GM21390 (cell line): ENCODE results near the gene DPYSL5.

Experiments used
- ATAC-seq: cut with Tn5 transposase; IDR thresholded peaks from one replicate; pipeline ENCODE4 v1.9.1; 2021; ENCODE audit not compliant: unreplicated experiment

Gene DPYSL5

GRCh38 chr2:26898480-26899078 lies 50.6 kb downstream of the DPYSL5 start:
- ATAC-seq: no peak

DNA sequence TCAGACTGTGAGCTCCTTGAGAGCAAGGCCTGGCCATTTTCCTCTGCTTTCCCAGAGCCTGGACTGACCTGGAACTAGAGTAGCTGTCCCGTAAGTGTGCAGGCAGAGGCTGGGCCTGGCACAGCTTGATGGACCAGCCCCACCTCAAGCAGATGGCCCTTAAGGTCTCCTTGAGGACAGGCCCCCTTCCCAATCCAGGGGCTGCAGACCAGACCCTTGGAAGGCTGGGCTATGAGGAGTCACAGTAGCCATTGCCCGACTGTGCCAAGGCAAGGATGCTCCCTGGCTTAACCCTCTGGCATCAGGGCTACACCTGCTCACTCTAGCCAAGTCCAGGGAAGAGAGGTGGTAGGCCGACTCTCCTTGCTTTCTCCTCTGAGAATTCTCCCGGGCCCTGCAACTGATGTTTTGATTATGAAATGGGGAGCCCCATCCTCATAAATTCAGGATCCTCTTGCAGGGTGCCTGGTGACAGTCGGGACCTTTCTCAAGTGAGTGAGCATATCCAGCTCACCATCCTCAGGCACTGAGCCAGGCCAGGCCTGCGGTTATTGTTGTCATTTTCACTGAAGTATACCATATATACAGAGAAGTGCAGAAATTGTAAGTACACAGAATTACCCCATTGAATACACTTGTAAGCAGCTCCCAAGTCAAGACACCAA lies 51.7 kb downstream of the DPYSL5 start:
- ATAC-seq: no peak

DNA sequence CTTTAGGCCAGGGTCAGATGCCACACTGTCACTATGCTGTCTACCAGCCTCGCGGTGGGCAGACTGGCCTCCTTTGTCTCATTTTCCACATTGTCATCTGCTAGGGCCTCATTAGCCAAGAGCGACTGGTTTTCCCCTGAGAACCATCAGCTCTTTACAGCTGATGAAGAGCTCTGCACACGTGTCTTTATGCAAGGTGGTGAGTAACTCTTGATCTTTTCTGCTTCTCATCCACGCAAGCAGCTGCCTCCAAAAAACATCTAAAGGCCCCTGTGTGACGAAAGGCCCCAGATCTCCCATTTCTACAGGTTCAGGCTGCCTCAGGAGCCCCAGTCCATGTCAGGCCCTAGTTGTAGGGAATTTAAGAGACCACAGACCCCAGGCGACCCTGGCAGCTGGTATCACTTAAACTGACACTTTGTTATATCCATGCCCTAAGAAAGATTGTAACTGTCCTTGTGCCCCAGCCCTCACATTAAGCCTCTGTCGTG lies 52.9 kb downstream of the DPYSL5 start:
- ATAC-seq: no peak

GRCh38 chr2:26901326-26902183 lies 53.6 kb downstream of the DPYSL5 start:
- ATAC-seq: no peak

DNA sequence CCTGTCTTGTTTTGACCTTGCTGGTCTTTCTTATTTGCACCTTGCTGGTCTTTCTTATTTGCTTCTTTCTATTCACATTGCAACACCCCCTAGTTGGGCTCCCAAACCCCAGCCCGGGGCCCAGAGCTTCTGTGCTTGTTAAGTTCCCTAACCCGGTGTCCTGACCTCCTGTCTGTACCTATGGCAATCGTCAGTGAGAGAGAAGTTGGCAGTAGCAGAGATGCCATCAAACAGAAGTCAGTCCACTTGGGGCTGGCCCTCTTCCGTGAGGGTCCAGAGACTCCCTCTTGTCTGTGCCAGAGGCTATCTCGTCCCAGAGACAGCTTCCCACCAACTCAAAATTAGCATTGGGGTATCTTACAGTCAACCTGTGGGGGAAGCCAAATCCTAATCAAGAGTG lies 55.7 kb downstream of the DPYSL5 start:
- ATAC-seq: no peak

GRCh38 chr2:26904839-26905238 lies 56.9 kb downstream of the DPYSL5 start:
- ATAC-seq: no peak

DNA sequence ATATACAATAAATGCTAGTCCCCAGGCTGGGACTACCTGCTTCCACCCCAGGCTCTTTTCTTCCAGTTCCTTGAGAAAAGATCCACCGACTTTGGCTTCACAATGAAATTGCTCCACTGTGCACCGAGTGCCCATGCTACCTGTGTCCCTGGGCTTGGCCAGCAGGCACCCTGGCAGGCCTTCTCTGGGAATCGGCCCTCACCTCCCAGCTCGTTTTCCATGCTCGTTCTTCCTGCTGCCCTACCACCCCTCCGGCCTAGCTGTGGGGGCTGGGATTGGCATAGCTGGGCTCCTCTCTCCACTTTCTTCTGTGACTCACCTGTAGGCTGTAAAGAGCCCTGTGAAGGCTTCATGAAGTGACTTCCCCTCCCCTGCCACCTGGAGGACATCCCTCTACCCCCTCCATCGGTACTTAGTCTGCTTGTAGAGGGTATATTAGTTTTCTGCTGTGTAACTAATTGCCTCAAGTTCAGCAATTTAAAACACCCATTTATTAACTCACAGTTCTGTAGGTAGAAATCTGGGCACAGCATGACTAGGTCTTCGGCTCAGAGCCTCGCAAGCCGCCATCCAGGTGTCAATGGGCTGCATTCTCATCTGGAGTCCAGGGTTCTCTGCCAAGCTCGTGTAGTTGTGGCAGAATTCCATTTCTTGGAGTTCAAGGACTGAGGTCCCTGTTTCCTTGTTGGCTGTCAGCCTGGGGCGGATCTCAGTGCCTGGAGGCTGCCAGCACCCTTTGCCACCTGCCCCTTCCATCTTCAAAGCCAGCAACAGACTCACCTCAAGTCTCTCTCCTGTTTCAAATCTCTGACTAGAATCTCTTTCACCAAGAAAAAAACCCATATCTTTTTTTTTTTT lies 57.6 kb downstream of the DPYSL5 start:
- no peak for ATAC-seq

DNA sequence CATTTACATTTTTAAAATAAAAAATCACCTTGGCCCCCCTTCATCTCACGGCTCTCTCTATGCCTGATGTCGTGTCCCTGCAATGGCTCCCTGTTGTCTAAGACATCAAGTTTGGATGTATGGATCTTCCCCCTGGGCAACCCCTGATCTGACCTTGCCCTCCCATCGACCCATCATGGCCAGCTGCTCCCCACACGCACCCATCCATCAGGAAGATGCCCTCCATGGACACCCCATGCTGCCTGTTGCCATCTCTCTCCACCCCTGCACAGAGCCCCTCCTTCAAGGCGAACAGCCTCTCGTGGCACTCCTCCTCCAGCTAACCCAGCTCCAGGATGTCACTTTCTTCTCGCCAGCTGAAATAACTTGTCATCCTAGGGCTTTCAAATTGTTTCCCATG lies 59.5 kb downstream of the DPYSL5 start:
- no peak for ATAC-seq

GRCh38 chr2:26910176-26910575 lies 62.2 kb downstream of the DPYSL5 start:
- ATAC-seq: no peak

DNA sequence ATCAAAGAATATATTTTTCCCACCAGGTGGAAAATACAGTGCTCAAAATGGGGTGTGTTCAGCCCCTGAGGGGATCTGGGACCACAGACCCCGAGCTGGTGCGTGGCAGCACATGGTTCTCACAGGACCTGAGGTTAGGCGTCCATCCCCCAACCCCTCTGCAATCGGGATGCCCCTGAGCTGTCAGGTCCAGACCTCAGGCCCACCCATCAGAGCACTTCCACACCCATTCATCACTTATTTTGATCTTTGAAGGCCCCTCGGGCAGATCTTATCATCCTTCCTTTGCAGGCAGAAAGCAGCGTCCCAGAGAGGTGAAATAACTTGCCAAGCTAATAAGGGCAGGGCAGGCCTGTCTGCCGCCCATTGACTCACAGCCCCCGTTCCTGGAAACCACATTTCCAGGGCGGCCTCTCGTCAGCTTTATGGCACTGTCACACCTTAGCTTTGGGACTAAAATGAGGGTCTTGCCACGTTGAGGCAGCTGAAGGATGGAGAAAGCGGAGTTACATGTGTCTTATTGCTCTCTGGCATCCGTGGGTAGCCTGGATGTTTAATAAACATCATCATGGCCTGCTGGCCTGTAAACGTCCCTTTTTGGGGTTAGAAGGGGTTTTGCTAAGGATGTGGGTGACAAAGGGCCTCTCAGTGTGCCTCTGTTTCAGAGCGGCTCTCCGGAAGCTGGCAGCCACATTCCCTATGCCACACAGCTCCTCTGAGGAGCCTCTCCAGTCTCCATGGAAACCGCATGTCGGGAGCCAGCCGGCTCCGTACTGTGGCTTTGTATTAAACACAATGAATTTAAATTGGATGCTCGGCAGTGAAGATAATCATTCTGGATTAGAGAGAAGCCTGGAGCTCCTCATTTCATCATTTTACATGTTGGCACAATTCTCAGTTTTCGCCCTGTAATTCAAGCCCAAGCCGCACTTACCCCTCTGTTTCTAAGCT lies 64.3 kb downstream of the DPYSL5 start:
- ATAC-seq: no peak

DNA sequence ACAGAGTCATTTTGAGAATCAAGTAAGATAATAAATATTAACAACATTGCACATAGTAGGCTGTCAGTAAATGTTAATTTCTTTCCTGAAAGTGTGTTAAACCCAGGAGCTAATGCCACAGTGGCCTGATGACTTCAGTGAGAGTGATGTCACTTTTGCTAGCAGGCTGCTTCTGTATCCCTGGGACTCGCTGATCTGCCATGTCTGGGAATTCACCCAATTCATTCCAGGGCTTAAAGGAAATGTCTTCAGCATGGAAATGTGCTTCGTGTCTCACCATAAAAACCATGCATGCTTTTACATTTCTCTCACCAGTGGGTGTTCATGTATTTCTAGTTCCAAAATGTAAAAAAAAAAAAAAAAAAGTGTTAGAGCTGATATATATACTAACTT lies 65.7 kb downstream of the DPYSL5 start:
- ATAC-seq: no peak

DNA sequence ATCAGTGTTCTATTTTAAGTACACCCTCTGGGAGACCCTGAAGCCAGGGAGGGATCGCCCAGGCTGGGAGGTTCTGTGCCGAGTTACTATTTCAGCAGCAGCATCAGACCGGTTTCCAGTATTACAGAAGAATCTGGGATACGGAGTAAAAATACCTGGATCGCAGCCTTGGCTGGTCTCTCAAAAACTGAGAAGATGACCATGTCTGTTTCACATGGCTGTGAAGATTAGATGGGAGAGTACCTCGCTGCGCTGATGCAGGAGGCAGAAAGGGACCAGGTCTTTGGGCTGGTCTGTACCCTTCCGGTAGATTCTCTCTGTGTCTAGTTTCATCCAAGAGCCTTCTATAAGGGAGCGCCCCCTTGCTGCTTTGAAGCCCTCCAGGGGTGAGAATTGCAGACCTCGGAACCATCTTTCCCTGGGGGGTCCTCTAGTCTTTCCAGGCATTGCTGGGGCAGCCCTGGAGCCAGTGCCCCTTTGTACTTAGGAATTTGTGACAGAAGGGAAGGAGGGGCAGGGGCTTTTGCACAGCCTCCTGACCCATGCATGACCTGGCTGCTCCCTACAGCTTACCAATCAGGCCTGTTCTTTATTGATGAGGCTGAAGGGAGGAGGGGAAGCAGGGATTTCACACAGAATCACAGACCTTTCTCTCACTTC lies 66.2 kb downstream of the DPYSL5 start:
- ATAC-seq: no peak

DNA sequence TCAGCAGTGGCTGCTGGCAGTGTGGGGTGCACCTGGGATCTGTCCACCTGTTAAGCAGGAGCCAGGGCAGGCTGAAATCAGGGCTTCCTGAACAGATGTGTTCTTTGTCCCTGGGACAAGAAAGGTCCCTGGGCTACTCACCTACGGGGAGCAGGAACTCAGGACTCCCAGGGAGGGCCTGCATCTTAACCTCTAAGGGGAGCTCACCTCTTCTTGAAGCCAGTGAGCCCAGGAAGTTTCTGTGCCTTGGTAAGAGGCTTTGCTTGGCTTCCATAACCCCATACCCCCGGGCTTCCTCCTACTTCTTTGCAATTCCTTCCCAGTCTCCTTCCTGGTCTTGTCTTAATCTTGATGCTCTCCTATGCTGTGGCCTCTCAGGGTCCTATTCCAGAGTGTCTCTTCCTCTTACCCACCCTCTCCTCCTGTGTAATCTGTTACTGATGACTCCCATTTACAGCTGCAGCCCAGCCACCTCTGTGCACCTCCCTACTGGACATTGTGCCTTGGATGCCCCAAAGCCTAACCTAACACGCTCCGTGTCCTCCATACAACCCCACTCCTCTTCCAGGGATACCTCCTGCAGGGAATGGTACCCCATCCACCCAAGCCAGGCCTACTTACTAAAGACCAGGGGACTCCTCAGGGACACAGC lies 66.9 kb downstream of the DPYSL5 start:
- no peak for ATAC-seq

DNA sequence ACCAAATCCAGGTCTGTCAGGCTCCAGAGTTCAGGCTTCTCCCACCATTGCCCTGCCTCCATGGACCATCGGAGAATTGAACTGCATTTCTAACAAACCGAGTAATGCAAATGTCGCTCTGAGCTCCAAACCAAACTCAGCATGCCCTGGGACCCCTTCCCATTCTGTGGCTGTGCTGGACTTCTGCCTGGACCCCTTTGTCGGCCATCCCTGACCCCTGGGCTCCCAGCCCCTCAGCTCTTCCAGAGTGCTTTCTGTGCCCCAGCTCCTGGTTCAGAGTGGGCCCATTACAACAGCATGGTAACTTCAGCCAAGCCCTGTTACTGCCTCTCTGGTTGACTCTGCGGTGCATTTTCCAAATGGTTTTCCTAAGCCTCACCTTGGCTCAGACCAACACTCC lies 67.4 kb downstream of the DPYSL5 start:
- ATAC-seq: no peak

DNA sequence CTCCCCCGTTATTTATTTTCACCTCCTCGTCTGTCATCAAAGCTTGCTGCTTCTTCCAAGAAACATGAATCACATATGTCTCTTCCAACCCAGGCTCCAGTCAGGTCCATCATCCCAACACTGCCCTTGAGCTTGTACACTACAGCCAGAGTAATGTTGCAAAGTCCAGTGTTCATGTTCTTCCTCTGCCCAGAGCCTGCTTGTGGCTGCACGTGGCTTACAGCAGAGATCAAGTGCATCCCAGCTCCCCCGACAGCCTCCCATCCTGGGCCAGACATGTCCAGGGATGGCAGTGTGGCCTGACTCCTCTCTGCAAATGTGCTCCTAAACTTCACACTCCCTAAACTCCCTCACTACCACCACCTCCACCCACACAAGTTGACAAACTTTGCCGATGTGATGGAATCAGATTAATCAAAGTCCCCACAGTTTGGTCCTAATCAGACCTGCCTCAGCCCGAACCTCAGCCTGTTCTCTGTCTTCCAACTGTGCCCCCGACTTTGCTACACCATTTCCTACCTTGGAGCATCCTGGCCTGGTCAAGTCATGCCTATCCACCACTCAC lies 68.3 kb downstream of the DPYSL5 start:
- ATAC-seq: no peak

- ATAC-seq: no peak
Measured at GRCh38 chr2:26917135-26917836, 69.4 kb downstream of the DPYSL5 start.

DNA sequence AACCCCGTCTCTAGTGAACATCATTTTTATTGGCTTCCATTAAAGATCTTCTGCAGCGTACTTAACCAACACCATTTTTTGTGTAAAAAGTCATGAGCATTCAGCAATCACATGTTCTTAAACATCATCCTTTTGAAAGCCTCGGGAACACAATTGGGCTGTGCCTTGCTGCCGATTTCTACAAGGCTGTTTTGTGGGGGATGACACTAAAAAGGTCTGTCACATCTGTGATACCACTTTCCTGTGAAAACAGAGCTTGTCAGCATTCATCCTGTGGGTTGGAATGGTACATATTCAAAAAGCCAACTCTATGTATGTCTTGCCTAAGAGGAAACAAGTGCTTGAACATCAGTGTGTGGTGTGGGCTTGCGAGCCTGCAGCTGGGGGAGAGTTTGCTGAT lies 73.4 kb downstream of the DPYSL5 start:
- no peak for ATAC-seq
